ENCODE measurements around the gene GCM1. TPM values are rescaled to one million over a fixed set of nuclear protein-coding genes. Genes with fewer than 3 reads are reported as not detected.

GCM1 gene
- total RNA-seq, 2 donors from 2014 or later = not detected

- no peaks in the 10 kb centered on the region for H3K9me3 ChIP-seq
Observed at GRCh38 chr6:53100561-53100960, 48.1 kb downstream of the GCM1 start.

GRCh38 chr6:53095716-53096115 is 52.9 kb downstream of the GCM1 start:
- Histone ChIP-seq H3K27me3 (no peaks in the 10 kb centered on the region), H3K9me3 (no peaks in the 10 kb centered on the region), H3K9ac (ENCODE audit: low read depth in 2 of 2, low read length in 2 of 2) (no peak overlapping the region), H3K4me3 (no peak overlapping the region), H3K4me1 (no peaks in the 10 kb centered on the region), H3K36me3 (peaks cover 11% of the 10 kb centered on the region), H3K27ac (no peak overlapping the region)
- no peak for DNase-seq
- no peak for TF ChIP-seq CTCF (IDR thresholded peaks at IDR 0.05)
- intact Hi-C loops (cut with DNase I) = no loop called here

More at GRCh38 chr6:53100561-53100960, 48.1 kb downstream of the GCM1 start:
- no peak overlapping the region for H3K9ac ChIP-seq (ENCODE audit: low read depth in 2 of 2, low read length in 2 of 2)
- H3K4me1 ChIP-seq = no peaks in the 10 kb centered on the region
- TF ChIP-seq CTCF (IDR thresholded peaks at IDR 0.05) = no peak
- no peaks in the 10 kb centered on the region for H3K27me3 ChIP-seq
- no peak overlapping the region for H3K4me3 ChIP-seq
- intact Hi-C loops (cut with DNase I) = no loop called here
- no peak overlapping the region for H3K27ac ChIP-seq
- peaks cover 4% of the 10 kb centered on the region for H3K36me3 ChIP-seq
- DNase-seq = no peak

GRCh38 chr6:53095270-53095669 is 53.4 kb downstream of the GCM1 start:
- TF ChIP-seq CTCF (IDR thresholded peaks at IDR 0.05) = no peak
- Histone ChIP-seq H3K36me3 (peaks cover 14% of the 10 kb centered on the region), H3K9ac (ENCODE audit: low read depth in 2 of 2, low read length in 2 of 2) (no peak overlapping the region), H3K4me3 (no peak overlapping the region), H3K4me1 (no peaks in the 10 kb centered on the region), H3K9me3 (no peaks in the 10 kb centered on the region), H3K27ac (no peak overlapping the region), H3K27me3 (no peaks in the 10 kb centered on the region)
- no peak for DNase-seq
- intact Hi-C loops (cut with DNase I) = no loop called here

GRCh38 chr6:53090576-53090975 is 58.1 kb downstream of the GCM1 start:
- Histone ChIP-seq H3K4me1 (no peaks in the 10 kb centered on the region), H3K4me3 (no peak overlapping the region), H3K36me3 (peaks cover 16% of the 10 kb centered on the region), H3K9me3 (no peaks in the 10 kb centered on the region), H3K27me3 (no peaks in the 10 kb centered on the region), H3K27ac (no peak overlapping the region), H3K9ac (ENCODE audit: low read depth in 2 of 2, low read length in 2 of 2) (no peak overlapping the region)
- DNase-seq = no peak
- no peak for TF ChIP-seq CTCF (IDR thresholded peaks at IDR 0.05)
- intact Hi-C loops (cut with DNase I) = no loop called here

GRCh38 chr6:53089948-53090347 is 58.7 kb downstream of the GCM1 start:
- no peak for DNase-seq

More at GRCh38 chr6:53089948-53090347, 58.7 kb downstream of the GCM1 start:
- H3K4me3 ChIP-seq = no peak overlapping the region
- TF ChIP-seq CTCF (IDR thresholded peaks at IDR 0.05) = no peak
- H3K27me3 ChIP-seq = no peaks in the 10 kb centered on the region
- intact Hi-C loops (cut with DNase I) = no loop called here
- H3K36me3 ChIP-seq = peaks cover 11% of the 10 kb centered on the region
- H3K4me1 ChIP-seq = no peaks in the 10 kb centered on the region
- H3K9me3 ChIP-seq = no peaks in the 10 kb centered on the region
- H3K9ac ChIP-seq (ENCODE audit: low read depth in 2 of 2, low read length in 2 of 2) = no peak overlapping the region
- H3K27ac ChIP-seq = no peak overlapping the region

All from colonic mucosa (tissue), 4 donors.